ENCODE measurements around the gene TMEM178B.

GRCh38 chr7:141430455-141431139 lies 356.7 kb downstream of the TMEM178B start:
- TF ChIP-seq EP300 (IDR thresholded peaks at IDR 0.05) (no peak), POLR2A (IDR thresholded peaks at IDR 0.05) (no peak)

Data from ovary (tissue), 1 donor.